ENCODE measurements around the gene GPS1. TPM values are rescaled to one million over a fixed set of nuclear protein-coding genes. Genes with fewer than 3 reads are reported as not detected.

GPS1 gene
- total RNA-seq, 1 experiment from 2014 or later, result 181 TPM

DNA sequence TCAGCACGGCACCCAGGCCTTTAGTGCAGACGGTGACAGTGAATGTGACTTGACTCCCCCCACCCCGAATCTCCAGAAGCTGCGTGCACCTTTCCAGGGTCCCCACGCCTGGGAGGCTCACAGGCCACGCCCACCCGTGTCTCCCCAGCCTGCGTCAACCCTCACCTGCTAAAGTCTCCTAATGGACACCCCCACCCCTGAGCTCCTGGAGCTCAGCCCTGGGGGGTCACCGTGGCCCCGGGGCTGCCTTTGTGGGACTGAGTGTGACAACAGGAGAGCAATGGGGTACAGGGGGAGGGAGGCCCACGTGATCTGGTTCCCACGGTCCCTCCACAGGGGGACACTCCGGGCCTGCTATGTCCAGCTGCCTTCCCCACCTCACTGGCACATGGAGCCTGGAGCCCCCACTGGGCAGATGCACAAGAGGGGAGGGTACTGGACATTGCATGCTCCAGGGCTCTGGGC, 53.8 kb downstream of the GPS1 start:
- no peak for DNase-seq (ENCODE audit: low spot score)
- Mint-ChIP-seq H3K4me3 (no peak overlapping the region), H3K36me3 (no peaks in the 10 kb centered on the region), H3K27me3 (ENCODE audit: low read depth) (peaks cover 26% of the 10 kb centered on the region), H3K27ac (no peak overlapping the region), H3K9me3 (no peaks in the 10 kb centered on the region), H3K4me1 (peaks cover 48% of the 10 kb centered on the region)
- ChIA-PET CTCF (interaction anchor here (0.6 to 2.8 kb wide), 29 partner anchors 7 to 167 kb away, joined by 3 to 25 read pairs (median 5); partner anchors contain the start of genes CCDC57, CENPX, CSNK1D and DCXR), POLR2A (no interaction called here)
- ATAC-seq, result no peak
- TF ChIP-seq, protein P1, sequence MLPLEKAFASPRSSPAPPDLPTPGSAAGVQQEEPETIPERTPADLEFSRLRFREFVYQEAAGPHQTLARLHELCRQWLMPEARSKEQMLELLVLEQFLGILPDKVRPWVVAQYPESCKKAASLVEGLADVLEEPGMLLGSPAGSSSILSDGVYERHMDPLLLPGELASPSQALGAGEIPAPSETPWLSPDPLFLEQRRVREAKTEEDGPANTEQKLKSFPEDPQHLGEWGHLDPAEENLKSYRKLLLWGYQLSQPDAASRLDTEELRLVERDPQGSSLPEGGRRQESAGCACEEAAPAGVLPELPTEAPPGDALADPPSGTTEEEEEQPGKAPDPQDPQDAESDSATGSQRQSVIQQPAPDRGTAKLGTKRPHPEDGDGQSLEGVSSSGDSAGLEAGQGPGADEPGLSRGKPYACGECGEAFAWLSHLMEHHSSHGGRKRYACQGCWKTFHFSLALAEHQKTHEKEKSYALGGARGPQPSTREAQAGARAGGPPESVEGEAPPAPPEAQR (CRISPR knock-in tag; IDR thresholded peaks at IDR 0.05), result no peak
- TF ChIP-seq KAT7 (CRISPR knock-in tag; IDR thresholded peaks at IDR 0.05; ENCODE audit: borderline replicate concordance) (no peak), GRHL2 (CRISPR knock-in tag; IDR thresholded peaks at IDR 0.05; ENCODE audit: insufficient replicate concordance, severe bottlenecking) (no peak), EMX1 (CRISPR knock-in tag; IDR thresholded peaks at IDR 0.05) (no peak), ZNF416 (CRISPR knock-in tag; IDR thresholded peaks at IDR 0.05) (no peak), IRF2 (CRISPR knock-in tag; IDR thresholded peaks at IDR 0.05; ENCODE audit: borderline replicate concordance, low read depth) (no peak), AFF4 (CRISPR knock-in tag; IDR thresholded peaks at IDR 0.05; ENCODE audit: borderline replicate concordance) (no peak)
- TF ChIP-seq, protein P2, sequence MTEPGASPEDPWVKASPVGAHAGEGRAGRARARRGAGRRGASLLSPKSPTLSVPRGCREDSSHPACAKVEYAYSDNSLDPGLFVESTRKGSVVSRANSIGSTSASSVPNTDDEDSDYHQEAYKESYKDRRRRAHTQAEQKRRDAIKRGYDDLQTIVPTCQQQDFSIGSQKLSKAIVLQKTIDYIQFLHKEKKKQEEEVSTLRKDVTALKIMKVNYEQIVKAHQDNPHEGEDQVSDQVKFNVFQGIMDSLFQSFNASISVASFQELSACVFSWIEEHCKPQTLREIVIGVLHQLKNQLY (CRISPR knock-in tag; IDR thresholded peaks at IDR 0.05), result no peak

DNA sequence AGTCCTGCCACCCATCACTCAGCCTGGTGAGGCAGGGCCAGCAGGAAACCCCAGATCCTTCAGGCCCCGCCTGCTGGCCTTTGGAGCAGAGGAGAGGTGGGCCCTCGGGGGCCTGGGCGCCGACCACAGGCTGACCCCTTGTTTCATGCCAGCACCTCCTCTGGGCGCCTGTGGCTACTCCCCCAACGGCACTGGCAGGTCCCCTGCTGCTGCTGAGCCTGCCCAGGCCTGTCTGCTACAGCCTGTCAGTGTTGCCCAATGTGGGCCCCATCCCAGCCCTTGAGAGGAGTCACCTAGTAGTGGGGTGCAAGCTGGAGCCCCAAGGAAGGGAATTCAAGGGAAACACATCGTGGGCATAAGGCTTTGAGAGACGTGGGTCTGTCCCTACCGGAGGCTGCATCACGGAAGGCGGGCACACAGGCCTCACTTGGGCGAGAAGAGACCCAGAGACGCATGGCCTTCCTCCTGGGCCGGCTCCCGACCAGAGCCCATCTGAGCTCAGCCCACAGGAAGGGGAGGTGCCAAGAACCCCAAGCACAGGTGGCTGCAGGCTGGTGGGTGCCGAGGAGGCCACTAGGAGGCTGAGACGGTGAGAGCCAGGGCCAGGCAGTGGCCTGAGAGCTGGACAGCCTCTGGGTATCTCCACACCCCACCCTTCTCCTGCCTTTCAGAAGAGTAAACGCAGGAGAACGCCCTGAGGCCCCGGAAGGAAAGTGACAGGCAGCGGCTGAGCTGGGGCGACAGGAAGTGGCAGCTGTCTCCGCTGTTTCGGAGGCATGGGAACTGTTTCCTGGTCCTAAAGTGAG, 54.4 kb downstream of the GPS1 start:
- Mint-ChIP-seq H3K27me3 (ENCODE audit: low read depth) (peaks cover 32% of the 10 kb centered on the region), H3K4me3 (no peak overlapping the region), H3K9me3 (no peaks in the 10 kb centered on the region), H3K4me1 (peaks cover 44% of the 10 kb centered on the region), H3K36me3 (no peaks in the 10 kb centered on the region), H3K27ac (peak overlapping the region; percentile 53)
- ChIA-PET POLR2A (interaction anchor here (0.6 to 0.8 kb wide), 4 partner anchors 8 to 554 kb away, joined by 3 to 6 read pairs (median 4); partner anchors contain the start of genes FAAP100 and FASN), CTCF (interaction anchor here (0.6 to 2.4 kb wide), 30 partner anchors 8 to 167 kb away, joined by 3 to 25 read pairs (median 4); partner anchors contain the start of genes CCDC57, CENPX, CSNK1D and DCXR)
- DNase-seq (ENCODE audit: low spot score), result peak; percentile 77
- ATAC-seq, result peak; percentile 83
- TF ChIP-seq FOXJ3 (CRISPR knock-in tag; IDR thresholded peaks at IDR 0.05; ENCODE audit: borderline replicate concordance) (no peak), ZNF121 (CRISPR knock-in tag; IDR thresholded peaks at IDR 0.05) (no peak), EMX1 (CRISPR knock-in tag; IDR thresholded peaks at IDR 0.05) (no peak), JUN (CRISPR knock-in tag; IDR thresholded peaks at IDR 0.05) (no peak), TP53 (CRISPR knock-in tag; IDR thresholded peaks at IDR 0.05) (0 out of 2 replicates have a peak, but pooled peaks have one; percentile 35), MYBL2 (CRISPR knock-in tag; IDR thresholded peaks at IDR 0.05) (0 out of 2 replicates have a peak, but pooled peaks have one; percentile 31), NFE2L1 (CRISPR knock-in tag; IDR thresholded peaks at IDR 0.05) (peak; percentile 54; the same call in 1 of the 2 replicates), ZNF317 (CRISPR knock-in tag; IDR thresholded peaks at IDR 0.05; ENCODE audit: borderline replicate concordance, low read depth) (0 out of 2 replicates have a peak, but pooled peaks have one; percentile 13), CBFB (CRISPR knock-in tag; IDR thresholded peaks at IDR 0.05; ENCODE audit: low read depth) (0 out of 2 replicates have a peak, but pooled peaks have one; percentile 49), ZNF138 (CRISPR knock-in tag; conservative IDR thresholded peaks at IDR 0.05) (0 out of 2 replicates have a peak, but pooled peaks have one; percentile 44), NR3C1 (CRISPR knock-in tag; conservative IDR thresholded peaks at IDR 0.05; ENCODE audit: low read depth) (0 out of 2 replicates have a peak, but pooled peaks have one; percentile 57)
- TF ChIP-seq, protein P3, sequence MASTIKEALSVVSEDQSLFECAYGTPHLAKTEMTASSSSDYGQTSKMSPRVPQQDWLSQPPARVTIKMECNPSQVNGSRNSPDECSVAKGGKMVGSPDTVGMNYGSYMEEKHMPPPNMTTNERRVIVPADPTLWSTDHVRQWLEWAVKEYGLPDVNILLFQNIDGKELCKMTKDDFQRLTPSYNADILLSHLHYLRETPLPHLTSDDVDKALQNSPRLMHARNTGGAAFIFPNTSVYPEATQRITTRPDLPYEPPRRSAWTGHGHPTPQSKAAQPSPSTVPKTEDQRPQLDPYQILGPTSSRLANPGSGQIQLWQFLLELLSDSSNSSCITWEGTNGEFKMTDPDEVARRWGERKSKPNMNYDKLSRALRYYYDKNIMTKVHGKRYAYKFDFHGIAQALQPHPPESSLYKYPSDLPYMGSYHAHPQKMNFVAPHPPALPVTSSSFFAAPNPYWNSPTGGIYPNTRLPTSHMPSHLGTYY (CRISPR knock-in tag; IDR thresholded peaks at IDR 0.05), result 0 out of 2 replicates have a peak, but pooled peaks have one; percentile 20
- TF ChIP-seq, protein P4, sequence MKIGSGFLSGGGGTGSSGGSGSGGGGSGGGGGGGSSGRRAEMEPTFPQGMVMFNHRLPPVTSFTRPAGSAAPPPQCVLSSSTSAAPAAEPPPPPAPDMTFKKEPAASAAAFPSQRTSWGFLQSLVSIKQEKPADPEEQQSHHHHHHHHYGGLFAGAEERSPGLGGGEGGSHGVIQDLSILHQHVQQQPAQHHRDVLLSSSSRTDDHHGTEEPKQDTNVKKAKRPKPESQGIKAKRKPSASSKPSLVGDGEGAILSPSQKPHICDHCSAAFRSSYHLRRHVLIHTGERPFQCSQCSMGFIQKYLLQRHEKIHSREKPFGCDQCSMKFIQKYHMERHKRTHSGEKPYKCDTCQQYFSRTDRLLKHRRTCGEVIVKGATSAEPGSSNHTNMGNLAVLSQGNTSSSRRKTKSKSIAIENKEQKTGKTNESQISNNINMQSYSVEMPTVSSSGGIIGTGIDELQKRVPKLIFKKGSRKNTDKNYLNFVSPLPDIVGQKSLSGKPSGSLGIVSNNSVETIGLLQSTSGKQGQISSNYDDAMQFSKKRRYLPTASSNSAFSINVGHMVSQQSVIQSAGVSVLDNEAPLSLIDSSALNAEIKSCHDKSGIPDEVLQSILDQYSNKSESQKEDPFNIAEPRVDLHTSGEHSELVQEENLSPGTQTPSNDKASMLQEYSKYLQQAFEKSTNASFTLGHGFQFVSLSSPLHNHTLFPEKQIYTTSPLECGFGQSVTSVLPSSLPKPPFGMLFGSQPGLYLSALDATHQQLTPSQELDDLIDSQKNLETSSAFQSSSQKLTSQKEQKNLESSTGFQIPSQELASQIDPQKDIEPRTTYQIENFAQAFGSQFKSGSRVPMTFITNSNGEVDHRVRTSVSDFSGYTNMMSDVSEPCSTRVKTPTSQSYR (CRISPR knock-in tag; IDR thresholded peaks at IDR 0.05), result 0 out of 2 replicates have a peak, but pooled peaks have one; percentile 31
